SHP77 treated with DMSO at 0.1 percent for 48 hours (cell line): ENCODE results near the gene SASH1.
"Not testable (repeated sequence)": the region's sequence is repeated elsewhere in the genome, so short reads cannot be mapped to it uniquely, and the experiment has no call there.

Source experiments
- DNase-seq: peaks from one replicate; lab custom pipeline; 2025; lab: John Stamatoyannopoulos, UW

The SASH1 gene

DNA sequence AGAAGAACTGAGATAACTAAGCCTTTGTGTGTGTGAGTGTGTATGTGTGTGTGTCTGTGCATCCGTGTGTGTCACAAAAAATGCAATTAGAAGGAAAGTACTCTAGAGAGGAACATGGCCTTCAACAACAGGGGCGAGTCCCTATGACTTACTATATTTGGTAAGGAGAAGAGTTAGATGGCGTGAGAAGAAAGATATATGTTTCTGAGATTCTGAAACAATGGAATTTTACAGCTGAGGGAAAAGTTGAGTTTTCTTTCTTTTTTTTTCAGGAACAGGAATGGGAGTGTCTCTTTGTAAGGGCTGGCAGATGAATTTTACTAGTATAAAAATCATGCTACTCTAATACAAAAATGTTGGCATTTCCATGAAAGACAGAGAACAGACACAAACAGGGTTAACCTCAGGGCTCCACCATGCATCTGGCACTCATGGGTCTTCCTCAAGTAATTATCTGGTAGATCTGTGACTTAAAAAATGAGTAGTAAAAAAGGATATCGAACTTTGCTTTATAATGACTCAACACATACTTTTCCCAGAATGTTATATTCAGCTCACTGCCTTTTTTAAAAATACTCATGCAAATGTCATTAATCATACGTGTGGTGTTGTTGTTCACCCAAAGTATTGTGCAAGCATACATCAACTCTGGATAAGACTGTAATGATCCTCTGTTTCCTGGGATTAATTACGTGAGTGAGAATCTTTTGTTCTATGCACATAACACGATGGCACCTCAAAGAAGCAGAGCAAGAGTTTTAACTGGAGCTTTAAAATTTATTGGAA, 12.8 kb upstream of the SASH1 start:
- DNase-seq = no peak

DNA sequence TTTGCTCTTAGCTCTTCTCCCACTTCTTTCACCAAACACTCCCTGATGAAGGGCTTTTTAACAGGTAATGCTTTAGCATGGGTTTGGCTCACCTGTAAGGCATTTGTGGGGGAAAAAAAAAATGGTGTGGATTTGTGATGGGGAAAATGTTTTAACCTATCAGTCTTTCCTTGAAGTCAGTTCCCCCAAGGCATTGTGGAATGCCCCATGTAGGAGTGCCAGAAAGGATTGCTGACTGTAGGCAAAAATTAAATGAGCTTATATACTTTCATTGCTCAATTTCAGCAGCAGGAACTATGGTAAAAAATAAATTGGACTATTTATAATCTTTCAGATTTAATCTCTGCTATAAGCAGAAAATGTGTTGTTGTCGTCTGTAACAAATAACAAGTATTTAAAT, 10.6 kb upstream of the SASH1 start:
- DNase-seq = no peak

DNA sequence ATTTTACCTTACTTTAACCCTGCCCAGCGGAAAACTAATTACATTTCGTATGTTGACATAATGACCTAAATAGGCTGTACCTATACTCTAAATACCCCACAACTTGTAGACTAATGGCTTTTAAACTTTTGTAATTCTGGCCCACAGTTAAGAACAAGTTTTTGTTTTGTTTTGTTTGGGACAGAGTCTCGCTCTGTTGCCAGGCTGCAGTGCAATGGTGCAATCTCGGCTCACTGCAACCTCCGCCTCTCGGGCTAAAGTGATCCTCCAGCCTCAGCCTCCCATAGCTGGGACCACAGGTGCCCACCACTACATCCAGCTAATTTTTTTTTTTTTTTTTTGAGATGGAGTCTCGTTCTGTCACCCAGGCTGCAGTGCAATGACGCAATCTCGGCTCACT, 5.7 kb upstream of the SASH1 start:
- no peak for DNase-seq

DNA sequence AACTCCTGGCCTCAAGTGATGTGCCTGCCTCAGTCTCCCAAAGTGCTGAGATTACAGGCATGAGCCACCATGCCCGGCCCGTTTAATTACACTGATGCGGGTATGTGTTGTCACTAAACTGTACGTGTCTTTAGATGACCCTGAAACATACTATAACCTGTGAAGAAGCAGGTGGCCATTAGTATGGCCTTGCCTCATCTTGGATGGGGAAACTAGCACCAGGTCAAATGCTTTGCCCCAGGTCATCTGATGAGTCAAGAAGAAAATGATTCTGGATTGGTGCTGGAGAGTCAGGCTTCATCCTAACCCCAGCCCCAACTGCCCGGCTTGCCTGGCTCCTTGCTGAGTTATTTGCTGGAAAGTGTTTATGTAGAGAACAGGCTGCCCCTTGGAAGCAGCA, 2.9 kb upstream of the SASH1 start:
- DNase-seq = no peak

DNA sequence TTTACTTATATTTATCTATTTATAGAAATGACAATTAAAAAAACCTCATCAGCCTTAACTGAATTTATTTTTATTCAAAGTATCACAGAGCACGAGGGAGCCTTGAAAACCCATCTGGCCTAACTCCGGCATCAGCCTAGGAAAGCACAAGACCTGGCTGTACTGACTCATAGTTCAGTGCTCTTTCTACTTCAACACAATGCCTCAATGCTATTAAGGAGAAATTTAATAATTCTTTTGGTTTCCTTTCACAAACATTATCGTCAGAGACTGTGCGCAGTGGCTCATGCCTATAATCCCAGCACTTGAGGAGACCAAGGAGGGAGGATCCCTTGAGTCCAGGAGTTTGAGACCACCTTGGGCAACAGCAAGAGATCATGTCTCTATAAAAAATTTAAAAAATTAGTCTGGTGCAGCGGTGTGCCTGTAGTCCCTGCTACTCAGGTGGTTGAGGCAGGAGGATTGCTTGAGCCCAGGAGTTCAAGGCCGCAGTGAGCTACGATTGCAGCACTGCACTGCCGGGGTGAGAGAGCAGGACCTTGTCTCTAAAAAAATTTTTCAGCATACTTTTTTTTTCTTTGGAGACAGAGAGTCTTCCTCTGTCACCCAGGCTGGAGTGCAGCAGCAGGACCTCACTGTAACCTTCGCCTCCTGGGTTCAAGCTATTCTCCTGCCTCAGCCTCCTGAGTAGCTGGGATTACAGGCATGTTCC, 1.9 kb upstream of the SASH1 start:
- no peak for DNase-seq

DNA sequence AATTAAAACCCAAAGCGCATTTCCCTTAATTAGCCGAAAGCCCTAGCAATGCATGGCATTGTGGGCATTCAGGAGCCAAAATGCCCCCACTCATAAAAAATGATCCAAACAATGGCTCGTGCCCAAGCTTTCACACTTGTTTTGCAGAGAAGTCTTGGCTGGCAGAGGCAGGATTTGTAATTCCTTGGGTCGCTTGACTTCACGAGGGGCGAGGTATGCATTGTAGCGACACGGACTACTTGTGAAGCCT, 613 bp upstream of the SASH1 start:
- no peak for DNase-seq

DNA sequence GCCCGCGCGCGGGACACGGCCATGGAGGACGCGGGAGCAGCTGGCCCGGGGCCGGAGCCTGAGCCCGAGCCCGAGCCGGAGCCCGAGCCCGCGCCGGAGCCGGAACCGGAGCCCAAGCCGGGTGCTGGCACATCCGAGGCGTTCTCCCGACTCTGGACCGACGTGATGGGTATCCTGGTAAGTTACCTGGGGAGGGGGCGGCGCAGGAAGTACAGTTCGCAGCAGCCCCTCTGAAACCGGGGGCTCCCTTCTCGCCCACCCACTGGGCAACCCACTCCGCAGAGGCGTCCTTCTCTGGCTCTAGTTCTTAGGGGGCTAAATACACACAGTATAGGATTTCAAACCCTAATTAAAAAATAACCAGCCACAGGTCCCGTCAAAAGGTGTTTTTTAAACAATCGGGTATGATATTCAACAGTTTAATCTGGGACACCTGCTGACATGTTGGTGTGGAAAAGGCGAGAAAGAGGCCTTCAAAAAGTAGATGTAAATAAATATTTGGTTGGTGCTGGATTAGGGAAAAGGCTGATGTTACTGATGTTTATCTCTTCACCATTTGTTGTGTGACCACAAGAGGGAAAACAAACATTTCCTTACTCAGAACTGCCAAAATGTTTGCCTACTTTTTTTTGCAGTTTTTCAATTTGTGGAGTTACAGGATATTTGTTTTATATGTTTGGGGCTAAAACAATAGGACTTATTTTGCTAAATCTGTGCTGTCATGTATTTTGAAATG, 577 bp downstream of the SASH1 start:
- no peak for DNase-seq

DNA sequence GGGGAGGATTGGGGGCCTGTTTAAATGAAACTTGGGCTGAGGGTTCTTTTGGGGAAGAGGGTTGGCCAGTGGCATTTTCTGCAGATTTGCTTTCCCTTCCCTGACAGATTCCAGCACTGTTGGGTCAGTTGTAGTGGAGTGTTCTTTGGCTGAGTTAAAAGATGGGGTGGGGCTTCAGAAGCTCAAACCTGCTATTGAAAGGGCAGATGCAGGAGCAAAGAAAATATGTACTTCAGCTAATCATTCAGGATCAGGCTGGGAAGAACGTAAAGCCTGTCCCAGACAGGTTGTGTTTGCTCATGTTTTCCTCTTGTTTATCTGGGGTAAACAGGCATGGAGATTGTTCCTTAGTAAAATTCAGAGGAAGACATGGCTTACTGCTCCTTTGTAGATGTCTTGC, 2.5 kb downstream of the SASH1 start:
- no peak for DNase-seq

DNA sequence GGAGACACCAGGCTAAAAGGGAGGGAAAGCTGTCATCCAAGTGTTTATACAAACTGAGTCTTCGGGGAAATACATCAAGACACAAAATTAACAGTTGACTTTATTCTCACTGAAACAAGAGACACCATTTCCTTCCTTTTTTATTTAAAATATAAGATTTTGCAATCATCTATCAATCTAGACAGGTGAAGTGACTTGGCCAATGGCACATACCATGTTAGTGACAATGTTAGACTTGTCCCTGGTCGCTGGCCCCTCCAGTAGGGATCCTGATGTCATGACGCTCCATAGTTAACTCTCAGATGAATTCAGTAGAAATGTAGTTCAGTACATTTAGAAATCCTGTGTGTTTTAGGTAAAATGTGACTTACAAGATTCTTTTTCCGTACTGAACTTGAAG, 2.9 kb downstream of the SASH1 start:
- DNase-seq = no peak

DNA sequence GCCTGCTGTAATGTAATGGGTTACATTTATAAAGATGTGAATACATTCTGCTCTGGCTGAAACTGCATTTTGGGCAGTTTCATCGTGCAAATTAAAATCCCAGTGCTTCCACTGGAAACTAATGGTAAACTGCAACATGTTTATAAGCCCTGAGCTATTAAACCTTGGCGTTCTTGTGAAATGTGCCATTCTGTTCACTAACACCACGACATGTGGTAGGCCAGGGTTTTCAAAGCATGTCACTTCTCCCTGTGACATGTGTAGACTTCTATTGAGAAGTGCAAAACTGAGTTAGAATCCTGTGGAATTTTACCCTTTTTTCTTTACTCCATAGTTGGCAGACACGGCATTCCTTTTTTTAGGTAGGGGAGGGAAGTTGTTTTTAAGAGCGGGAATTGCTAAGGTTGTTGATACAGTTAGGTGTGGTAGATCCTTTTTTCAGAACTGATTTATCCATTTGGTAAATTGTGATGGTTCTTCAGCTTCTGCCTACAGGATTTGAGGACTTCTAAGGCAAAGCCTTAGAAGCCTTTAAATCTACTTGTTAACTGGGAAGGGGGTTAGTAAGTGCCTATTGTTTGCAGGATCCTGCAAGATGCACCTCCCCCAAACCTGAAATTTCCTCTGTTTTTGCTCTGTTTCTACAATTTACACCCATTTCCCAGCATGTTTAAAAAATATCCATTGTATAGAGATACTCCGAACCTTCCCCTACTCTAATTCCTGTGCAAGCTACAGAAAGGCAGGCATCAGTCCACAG, 4.2 kb downstream of the SASH1 start:
- no peak for DNase-seq

DNA sequence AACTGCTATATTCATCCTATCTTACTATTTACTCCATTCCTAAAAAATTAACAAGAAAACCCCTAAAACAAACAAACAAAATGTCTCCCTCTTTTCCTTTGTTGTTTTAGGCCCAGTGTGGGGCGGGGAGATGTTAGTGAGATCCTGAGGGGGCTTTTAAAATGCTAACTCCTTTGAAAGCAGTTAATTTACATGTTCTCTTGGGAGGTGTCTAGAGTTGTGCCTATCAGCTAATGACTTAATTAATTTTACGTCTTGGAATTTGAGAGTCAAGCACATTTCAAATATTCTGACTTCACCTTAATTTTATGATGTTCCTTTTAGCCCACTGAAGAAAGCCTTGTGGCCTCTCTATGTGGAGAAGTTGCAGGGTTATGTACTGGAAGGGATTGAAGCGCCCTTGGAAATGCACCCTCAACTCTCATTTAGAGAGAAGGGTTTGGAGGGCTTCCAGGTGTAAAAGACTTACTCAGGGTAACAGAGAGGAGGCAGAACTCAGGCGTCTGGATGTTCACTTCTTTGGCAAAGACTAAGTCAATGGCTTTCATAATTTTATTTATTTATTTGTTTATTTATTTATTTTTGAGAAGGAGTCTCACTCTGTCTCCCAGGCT, 4.9 kb downstream of the SASH1 start:
- DNase-seq = no peak

DNA sequence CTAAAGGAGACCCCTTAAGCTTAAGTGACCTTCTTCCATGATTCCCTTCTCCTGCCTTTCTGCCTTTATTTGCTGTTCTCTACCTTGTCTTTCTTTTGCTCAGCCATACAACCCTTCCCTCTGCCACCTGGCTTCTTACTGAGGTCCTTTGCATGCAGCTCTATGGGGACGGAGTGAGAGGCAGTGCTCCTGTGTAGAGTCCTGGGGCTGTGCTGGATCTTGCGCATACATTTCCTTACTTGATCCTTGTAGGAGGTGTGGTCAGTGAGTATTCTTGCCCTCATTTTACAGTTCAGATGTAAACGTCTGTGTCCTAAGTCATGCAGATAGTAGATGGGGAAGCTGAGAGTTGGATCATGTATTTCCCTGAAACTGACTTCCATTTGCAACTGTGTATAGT, 5.7 kb downstream of the SASH1 start:
- DNase-seq = no peak

DNA sequence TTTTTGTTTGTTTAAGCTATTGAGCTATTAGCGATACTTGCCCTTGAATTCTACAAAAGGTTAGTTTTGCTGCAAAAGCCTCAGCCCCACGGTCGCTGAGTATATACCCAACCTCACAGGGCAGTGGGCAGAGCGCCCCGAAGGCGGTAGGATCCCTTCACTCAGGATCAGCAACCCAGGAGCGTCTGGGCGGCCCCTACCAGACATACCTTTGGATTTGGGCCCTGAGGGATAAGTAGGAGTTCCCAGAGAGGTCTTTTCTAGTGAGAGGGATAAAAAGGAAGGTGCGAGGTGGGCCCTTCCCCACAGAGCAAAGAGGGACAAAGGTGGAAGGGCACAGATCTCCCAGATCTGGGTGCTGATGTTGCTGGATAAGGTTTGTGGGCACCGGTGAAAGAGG, 6.1 kb downstream of the SASH1 start:
- no peak for DNase-seq

DNA sequence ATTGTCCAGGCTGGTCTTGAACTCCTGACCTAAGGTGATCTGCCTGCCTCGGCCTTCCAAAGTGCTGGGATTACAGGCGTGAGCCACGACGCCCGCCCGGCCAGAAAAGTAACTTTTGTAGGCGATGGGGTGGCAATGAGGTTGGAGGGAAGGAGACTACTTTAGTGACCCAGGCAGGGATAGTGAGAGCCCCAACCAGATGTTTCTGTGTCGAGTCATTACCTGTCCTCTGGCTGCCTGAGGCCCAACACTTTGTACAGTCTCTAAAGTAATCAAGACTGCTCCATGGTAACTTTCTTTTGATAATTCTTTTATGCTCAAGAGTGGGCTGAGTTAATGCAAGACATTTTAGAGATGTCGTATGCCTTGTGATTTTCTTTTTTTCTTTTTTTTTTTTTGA, 6.8 kb downstream of the SASH1 start:
- no peak for DNase-seq

DNA sequence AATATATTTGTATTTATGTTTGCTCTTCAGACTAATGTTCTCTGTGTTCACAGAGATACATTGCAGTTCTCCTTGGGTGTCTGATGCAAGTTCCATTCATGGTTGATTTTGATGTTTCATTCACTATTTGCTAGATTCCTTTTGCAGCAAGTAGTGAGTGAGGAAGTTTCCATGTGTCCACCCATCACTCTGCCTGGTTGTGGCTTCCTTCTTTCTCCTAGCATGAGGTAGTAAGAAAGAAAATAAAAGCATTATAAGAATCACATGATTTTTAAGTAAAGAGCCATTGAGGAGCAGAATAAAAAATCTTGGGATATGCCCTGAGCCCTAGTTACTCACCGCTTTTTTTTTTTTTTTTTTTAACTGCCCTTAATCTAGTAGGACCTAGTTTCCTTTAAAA, 8.7 kb downstream of the SASH1 start:
- DNase-seq = no peak

DNA sequence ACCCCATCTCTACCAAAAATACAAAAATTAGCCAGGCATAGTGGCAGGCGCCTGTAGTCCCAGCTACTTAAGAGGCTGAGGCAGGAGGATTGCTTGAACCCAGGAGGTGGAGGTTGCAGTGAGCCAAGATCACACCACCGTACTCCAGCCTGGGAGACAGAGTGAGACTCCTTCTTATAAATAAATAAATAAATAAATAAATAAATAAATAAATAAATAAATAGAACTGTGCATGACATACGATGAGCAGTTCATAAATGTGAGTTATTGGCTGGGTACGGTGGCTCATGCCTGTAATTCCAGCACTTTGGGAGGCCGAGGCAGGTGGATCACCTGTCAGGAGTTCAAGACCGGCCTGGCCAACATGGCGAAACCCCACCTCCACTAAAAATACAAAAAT, 9.8 kb downstream of the SASH1 start:
- not testable (repeated sequence) for DNase-seq

DNA sequence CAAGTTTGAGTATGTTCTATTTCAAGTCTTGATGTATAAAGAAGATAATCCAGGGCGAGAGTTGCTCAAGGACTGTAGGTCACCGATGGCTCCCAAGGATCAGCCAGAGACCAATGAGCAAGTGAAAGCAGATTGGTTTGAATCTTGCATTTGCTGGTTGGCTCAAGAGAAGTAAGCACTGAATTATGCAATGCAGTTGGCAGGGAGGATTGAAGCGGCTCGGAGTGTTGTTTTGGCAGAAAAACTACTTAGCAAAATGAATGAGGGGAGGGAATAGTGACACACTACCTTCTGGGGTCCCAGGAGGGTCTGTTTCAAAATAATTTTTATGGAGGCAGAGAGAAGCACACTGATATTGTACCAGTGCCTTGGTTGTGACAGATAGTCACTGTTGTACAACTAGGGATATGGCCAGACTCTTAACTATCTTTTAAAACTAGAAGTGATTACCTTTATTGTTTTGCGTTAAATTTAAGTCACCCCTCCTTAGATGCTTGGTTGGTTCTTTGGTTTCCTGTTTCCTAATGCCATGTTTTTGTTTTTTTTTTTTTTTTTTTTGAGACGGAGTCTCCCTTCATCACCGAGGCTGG, 15.7 kb downstream of the SASH1 start:
- DNase-seq = no peak

DNA sequence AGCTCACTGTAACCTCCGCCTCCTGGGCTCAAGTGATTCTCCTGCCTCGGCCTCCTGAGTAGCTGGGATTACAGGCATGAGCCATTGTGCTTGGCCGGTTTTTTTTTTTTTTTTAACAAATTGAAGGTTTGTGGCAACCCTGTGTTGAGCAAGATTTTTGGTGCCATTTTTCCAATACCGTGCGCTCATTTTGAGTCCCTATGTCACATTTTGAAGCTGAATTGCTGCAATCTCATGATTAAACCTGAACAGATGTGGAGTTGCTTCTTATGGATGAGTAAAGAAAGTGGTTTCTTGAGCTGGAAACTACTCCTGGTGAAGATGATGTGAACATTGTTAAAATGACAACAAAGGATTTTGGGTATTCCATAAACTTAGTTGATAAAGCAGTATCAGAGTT, 16.6 kb downstream of the SASH1 start:
- no peak for DNase-seq

DNA sequence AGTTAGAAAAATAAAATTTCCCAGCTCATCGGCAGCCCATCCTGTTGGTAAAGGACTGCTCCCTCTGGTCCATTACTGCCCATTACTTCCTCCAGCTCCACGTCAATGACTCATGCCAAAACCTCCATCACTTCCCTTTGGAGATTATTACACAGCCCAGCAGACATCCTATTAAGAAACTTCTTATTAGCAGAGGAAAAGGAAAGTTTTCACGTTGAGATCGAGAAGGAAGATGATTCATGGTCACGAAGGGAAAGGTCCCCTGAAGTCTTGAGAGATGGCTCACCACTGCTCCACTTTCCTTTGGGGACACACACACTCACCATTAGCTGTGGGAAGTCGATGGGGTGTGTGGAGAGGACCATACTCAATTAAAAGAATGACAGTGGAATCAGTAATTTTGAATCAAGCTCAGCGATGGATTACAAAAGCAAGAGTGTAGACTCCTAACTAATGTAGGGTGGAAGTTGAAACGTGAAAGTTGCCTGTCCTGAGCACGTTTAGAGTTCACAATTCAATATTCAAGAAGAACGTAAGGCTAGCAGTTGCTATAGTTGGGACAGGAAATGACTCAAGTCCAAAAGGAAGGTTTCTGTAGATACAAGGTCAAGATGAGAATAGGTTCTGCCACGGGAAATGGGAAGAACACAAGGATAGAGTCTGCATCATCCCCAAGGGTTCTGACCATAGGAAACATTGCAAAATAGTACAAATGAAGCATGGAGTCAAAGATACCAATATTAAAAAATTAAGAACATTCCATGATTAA, 21.6 kb downstream of the SASH1 start:
- no peak for DNase-seq

DNA sequence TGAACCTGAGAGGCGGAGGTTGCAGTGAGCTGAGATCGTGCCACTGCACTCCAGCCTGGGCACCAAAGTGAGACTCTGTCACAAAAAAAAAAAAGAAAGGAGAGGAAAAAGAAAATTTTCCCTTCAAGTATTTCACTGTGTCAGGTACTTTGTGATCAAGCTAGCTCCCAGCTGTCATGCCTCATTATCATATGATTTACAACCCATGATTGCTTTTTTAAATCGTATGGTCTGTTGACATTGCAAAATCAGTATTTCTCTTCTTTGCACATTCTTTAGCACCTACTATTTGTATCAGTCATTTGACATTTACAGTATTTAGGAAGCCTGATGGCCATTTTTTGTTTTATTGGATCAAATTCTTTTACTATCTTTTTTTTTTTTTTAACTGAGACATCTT, 22.4 kb downstream of the SASH1 start:
- DNase-seq = no peak

DNA sequence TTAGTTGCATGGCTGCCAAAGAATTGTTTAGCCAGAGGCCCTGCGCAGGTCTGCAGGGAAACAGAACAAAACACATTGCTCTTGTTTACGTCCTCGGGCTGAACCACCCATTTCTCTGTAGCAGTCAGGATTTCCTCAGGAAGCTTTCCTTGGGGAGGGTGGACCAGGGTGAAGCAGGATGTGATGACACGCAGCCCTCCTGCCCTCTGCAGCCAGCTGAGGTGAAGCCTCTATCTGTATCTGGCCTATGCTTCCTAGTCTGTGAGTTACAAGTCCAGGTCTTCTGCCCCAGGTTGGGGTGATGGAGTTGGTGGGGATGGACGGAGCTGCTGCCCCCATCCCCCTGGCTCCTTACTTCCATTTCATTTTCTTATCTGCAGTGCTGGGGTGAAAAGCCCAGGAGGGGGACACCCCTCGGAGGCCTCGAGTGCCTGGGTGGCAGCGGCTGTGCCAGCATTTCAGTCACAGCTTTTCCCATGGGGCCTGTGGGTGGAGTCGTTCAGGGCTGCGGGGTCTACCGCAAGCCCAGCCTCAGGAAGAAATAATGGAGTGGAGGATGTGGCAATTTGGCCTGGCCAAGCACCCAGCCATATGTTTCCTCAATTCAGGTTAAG, 24.9 kb downstream of the SASH1 start:
- DNase-seq = no peak
